Fibroblast of mammary gland (primary cell): ENCODE results near the gene ASTN2.
A peak's percentile ranks its signal among the peaks of the same experiment; 100 is the strongest.

Experiments used
- DNase-seq: peaks from one replicate; pipeline ENCODE4 v3.0.0-alpha.2; 2010; ENCODE audit warnings: low read depth
- H3K4me3 ChIP-seq: 2 replicates; pipeline ENCODE4 v1.5.1; 2011; ENCODE audit warnings: low read depth, mild to moderate bottlenecking, low read length, moderate library complexity; ENCODE audit not compliant: control insufficient read depth
- CTCF ChIP-seq: conservative IDR thresholded peaks from 2 replicates; pipeline ENCODE4 v1.5.1; 2011; ENCODE audit warnings: low read depth, low read length, inconsistent platforms; ENCODE audit not compliant: control insufficient read depth, insufficient read depth

The ASTN2 gene

GRCh38 chr9:117000834-117001233 is 414.0 kb downstream of the ASTN2 start:
- no peak overlapping the region for H3K4me3 ChIP-seq
- TF ChIP-seq CTCF, result no peak
- DNase-seq, result no peak

- no peak overlapping the region for H3K4me3 ChIP-seq
- DNase-seq, result no peak
- no peak for TF ChIP-seq CTCF
These were observed 414.6 kb downstream of the ASTN2 start for GRCh38 chr9:117000196-117000723.

GRCh38 chr9:116998305-116998704 is 416.6 kb downstream of the ASTN2 start:
- no peak for TF ChIP-seq CTCF
- H3K4me3 ChIP-seq, result no peak overlapping the region
- DNase-seq, result peak; percentile 1

- no peak overlapping the region for H3K4me3 ChIP-seq
- DNase-seq, result no peak
- no peak for TF ChIP-seq CTCF
These were observed 422.0 kb downstream of the ASTN2 start for GRCh38 chr9:116992865-116993264.

- TF ChIP-seq CTCF, result no peak
- no peak overlapping the region for H3K4me3 ChIP-seq
- DNase-seq, result no peak
These were observed 423.8 kb downstream of the ASTN2 start for GRCh38 chr9:116991051-116991450.

- DNase-seq, result no peak
- no peak for TF ChIP-seq CTCF
These were observed 424.3 kb downstream of the ASTN2 start for GRCh38 chr9:116990592-116990991.

More at GRCh38 chr9:116990592-116990991, 424.3 kb downstream of the ASTN2 start:
- no peak overlapping the region for H3K4me3 ChIP-seq
